AG04450 (cell line): Measurements from ENCODE around the gene EYA3. TPM values are rescaled to one million over a fixed set of nuclear protein-coding genes. Genes with fewer than 3 reads are reported as not detected.
"Not testable (repeated sequence)": the region's sequence is repeated elsewhere in the genome, so short reads cannot be mapped to it uniquely, and the experiment has no call there.

Experiments used
- CTCF ChIA-PET: fragments of 300-600, 350-600 bp; formaldehyde crosslinking; extraction: SDS; loops from one replicate; lab custom pipeline; 2022; ENCODE audit warnings: antibody characterized with exemption, inconsistent platforms; lab: Charles Lee
- POLR2A ChIA-PET: fragments of 350-600 bp; formaldehyde crosslinking; extraction: SDS; loops from one replicate; lab custom pipeline; 2021; ENCODE audit warnings: antibody characterized with exemption, inconsistent platforms; lab: Yijun Ruan, JAX
- DNase-seq: peaks from one replicate; pipeline ENCODE4 v3.0.0-alpha.2; 2011; ENCODE audit warnings: low read depth, low spot score
- H3K27ac ChIP-seq: one replicate; pipeline ENCODE4 v1.5.1; 2012; ENCODE audit warnings: low read depth, low read length, control low read depth
- H3K27me3 ChIP-seq: one replicate; pipeline ENCODE4 v1.6.0; 2012; ENCODE audit warnings: low read length; ENCODE audit not compliant: control insufficient read depth, insufficient read depth
- H3K4me3 ChIP-seq: 2 replicates; pipeline ENCODE4 v1.5.1; 2011; ENCODE audit warnings: mild to moderate bottlenecking, low read depth, low read length, control low read depth
- H3K9me3 ChIP-seq: 2 replicates; pipeline ENCODE4 v1.5.1; 2012; ENCODE audit warnings: low read length; ENCODE audit not compliant: control insufficient read depth, insufficient read depth
- CTCF ChIP-seq: IDR thresholded peaks from 2 replicates; pipeline ENCODE4 v1.5.1; 2011; ENCODE audit warnings: low read depth, low read length, control low read depth, inconsistent platforms
- polyA plus RNA-seq: library from polyadenylated mRNA; depleted of rRNA; stranded (reverse); fragments of >200 nt; gene quantifications from 2 replicates; pipeline ENCODE4 v1.2.3, GENCODE V29; 2011

The EYA3 gene
- polyA plus RNA-seq, 1 experiment = 17.0 TPM

- DNase-seq = no peak
- Histone ChIP-seq H3K4me3 (no peak overlapping the region), H3K27me3 (no peaks in the 10 kb centered on the region), H3K27ac (no peak overlapping the region), H3K9me3 (no peaks in the 10 kb centered on the region)
- ChIA-PET CTCF (interaction anchor here (0.6 to 1.0 kb wide), 2 partner anchors 31 to 144 kb away, joined by 3 read pairs; no protein-coding TSS in a partner anchor), POLR2A (no interaction called here)
- TF ChIP-seq CTCF = no peak
Measured at GRCh38 chr1:28010969-28011368, 77.4 kb downstream of the EYA3 start.

DNA sequence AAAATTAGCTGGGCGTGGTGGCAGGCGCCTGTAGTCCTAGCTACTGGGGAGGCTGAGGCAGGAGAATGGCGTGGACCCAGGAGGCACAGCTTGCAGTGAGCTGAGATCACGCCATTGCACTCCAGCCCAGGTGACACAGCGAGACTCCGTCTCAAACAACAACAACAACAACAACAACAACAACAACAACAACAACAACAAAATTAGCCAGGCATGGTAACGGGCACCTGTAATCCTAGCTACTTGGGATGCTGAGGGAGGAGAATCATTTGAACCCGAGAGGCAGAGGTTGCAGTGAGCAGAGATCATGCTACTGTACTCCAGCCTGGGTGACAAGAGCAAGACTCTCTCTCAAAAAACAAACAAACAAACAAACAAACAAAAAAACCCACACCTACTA is 85.3 kb downstream of the EYA3 start:
- H3K9me3 ChIP-seq, H3K27me3 ChIP-seq, POLR2A ChIA-PET, H3K4me3 ChIP-seq, H3K27ac ChIP-seq, DNase-seq: not testable (repeated sequence)
- CTCF ChIA-PET = interaction anchor here (1.6 kb wide), 1 partner anchor 88 kb away, joined by 5 read pairs; no protein-coding TSS in a partner anchor

DNA sequence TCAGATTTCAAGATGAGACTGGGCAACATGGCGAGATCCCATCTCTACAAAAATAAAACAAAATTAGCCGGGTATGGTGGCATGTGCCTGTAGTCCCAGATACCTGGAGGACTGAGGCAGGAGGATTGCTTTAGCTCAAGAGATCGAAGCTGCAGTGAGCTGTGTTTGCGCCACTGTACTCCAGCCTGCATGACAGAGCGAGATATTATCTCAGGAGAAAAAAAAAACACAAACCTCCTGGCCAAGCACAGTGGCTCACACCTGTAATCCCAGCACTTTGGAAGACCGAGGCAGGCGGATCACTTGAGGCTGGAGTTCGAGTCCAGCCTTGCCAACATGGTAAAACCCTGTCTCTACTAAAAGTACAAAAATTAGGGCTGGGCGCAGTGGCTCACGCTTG is 85.8 kb downstream of the EYA3 start:
- TF ChIP-seq CTCF = no peak
- POLR2A ChIA-PET = no interaction called here
- H3K27ac ChIP-seq = no peak overlapping the region

DNA sequence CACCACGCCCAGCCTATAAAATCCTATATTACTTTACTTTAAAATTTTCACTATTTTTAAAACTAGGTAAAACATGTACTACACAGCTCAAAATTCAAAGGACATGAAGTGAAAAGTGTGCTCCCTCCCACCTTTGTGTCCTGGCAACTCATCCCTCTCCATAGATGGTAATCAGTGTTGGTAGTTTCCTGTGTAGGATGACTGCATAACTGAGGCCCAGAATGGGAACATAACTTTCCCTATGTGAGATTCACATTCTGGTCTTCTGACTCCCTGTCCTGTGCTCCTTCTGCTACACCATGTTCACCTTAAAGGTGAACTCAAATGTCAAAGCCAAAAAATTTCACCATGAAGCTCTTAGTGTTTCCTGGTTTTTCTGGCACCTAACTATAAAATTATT is 89.4 kb downstream of the EYA3 start:
- H3K27me3 ChIP-seq = no peaks in the 10 kb centered on the region
- CTCF ChIA-PET = interaction anchor here (0.6 kb wide), 1 partner anchor 161 kb away, joined by 4 read pairs; no protein-coding TSS in a partner anchor
- TF ChIP-seq CTCF = no peak
- POLR2A ChIA-PET = no interaction called here
- H3K9me3 ChIP-seq = no peaks in the 10 kb centered on the region
- no peak overlapping the region for H3K27ac ChIP-seq
- H3K4me3 ChIP-seq = no peak overlapping the region
- no peak for DNase-seq

More for the DNA sequence above, 85.8 kb downstream of the EYA3 start:
- no peak for DNase-seq
- no peak overlapping the region for H3K4me3 ChIP-seq
- CTCF ChIA-PET = interaction anchor here (1.6 kb wide), 1 partner anchor 89 kb away, joined by 5 read pairs; no protein-coding TSS in a partner anchor
- H3K27me3 ChIP-seq = no peaks in the 10 kb centered on the region
- H3K9me3 ChIP-seq = no peaks in the 10 kb centered on the region

GRCh38 chr1:27994526-27994925 is 93.9 kb downstream of the EYA3 start:
- DNase-seq, H3K27ac ChIP-seq, POLR2A ChIA-PET, H3K9me3 ChIP-seq, H3K4me3 ChIP-seq, H3K27me3 ChIP-seq: not testable (repeated sequence)
- CTCF ChIA-PET = interaction anchor here (0.7 to 1.0 kb wide), 2 partner anchors 13 to 114 kb away, joined by 4 to 7 read pairs; no protein-coding TSS in a partner anchor

GRCh38 chr1:27994060-27994459 is 94.3 kb downstream of the EYA3 start:
- TF ChIP-seq CTCF = no peak
- Histone ChIP-seq H3K9me3 (no peaks in the 10 kb centered on the region), H3K27ac (no peak overlapping the region), H3K27me3 (no peaks in the 10 kb centered on the region), H3K4me3 (no peak overlapping the region)
- CTCF ChIA-PET = interaction anchor here (1.0 kb wide), 1 partner anchor 13 kb away, joined by 4 read pairs; no protein-coding TSS in a partner anchor
- no peak for DNase-seq
- POLR2A ChIA-PET = no interaction called here
